ENCODE data around the gene ZNF574.

The ZNF574 gene

GRCh38 chr19:42111384-42111783, 35.4 kb downstream of the ZNF574 start:
- no peak for DNase-seq (ENCODE audit: low read depth)
- TF ChIP-seq CTCF (IDR thresholded peaks at IDR 0.05; ENCODE audit: control insufficient read depth, extremely low read depth, insufficient read depth) = no peak
- H3K4me3 ChIP-seq (ENCODE audit: low read depth, low read length) = no peak overlapping the region

DNA sequence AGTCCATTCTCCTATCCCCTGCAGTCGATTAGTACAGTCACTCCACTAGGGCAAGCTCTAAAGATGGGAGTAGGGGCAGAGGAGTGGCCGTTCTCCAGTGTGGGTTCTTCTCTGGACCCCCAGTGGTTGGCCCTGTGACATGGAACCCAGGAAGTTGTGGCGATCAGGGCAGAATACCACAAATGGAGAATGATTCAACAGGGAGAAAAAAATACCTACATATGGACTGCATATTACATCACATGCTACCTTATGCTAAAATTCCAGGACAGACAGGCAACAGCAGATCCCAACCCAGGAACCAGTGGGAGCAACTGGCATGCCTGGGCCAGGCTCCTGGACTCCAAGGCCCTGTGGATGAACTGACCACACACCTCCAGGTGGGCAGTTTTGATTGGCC, 35.8 kb downstream of the ZNF574 start:
- no peak overlapping the region for H3K4me3 ChIP-seq (ENCODE audit: low read depth, low read length)
- DNase-seq (ENCODE audit: low read depth) = no peak
- no peak for TF ChIP-seq CTCF (IDR thresholded peaks at IDR 0.05; ENCODE audit: control insufficient read depth, extremely low read depth, insufficient read depth)

GRCh38 chr19:42113641-42114348, 37.8 kb downstream of the ZNF574 start:
- no peak overlapping the region for H3K4me3 ChIP-seq (ENCODE audit: low read depth, low read length)
- DNase-seq (ENCODE audit: low read depth) = no peak
- no peak for TF ChIP-seq CTCF (IDR thresholded peaks at IDR 0.05; ENCODE audit: control insufficient read depth, extremely low read depth, insufficient read depth)

DNA sequence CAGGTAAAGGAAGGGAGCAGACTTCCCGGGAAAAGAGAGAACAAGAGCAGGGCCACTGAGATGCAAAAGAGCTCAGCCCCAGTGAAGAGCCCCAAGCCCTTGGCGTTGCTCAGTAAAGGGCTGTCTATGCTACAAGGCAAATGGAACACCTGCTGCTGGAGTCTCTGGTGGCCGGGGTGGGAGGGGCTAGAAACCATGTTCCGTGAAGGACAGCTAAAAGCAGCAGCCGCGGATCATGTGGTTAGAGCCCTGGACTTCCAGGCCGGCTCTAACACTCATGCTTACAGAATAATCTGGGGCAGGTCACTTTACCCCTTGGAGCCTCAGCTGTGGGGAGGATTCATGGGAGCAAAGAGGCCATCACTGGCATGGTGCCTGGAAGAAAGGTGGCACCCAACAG, 38.4 kb downstream of the ZNF574 start:
- no peak overlapping the region for H3K4me3 ChIP-seq (ENCODE audit: low read depth, low read length)
- no peak for TF ChIP-seq CTCF (IDR thresholded peaks at IDR 0.05; ENCODE audit: control insufficient read depth, extremely low read depth, insufficient read depth)
- no peak for DNase-seq (ENCODE audit: low read depth)

DNA sequence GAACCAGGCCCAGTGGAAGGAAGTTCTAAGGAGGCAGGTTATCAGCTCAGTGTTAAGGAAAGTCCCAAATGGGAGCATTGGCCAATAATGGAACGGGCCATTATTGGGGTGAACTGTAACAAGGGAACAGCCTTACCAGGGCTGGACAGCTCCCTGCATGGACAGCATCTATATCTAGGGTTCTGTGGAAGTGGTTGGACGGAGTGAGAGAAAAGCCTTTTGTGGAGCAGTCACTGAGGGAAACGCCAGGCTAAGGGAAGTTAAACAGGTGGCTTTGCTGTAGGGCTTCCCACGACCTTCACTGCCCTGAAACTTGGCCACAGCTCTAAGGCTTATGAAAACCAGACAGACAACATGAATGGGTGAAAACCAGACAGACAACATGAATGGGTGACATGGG, 39.3 kb downstream of the ZNF574 start:
- TF ChIP-seq CTCF (IDR thresholded peaks at IDR 0.05; ENCODE audit: control insufficient read depth, extremely low read depth, insufficient read depth) = no peak
- DNase-seq (ENCODE audit: low read depth) = no peak
- H3K4me3 ChIP-seq (ENCODE audit: low read depth, low read length) = no peak overlapping the region

GRCh38 chr19:42115705-42116104, 39.7 kb downstream of the ZNF574 start:
- DNase-seq (ENCODE audit: low read depth) = no peak
- no peak for TF ChIP-seq CTCF (IDR thresholded peaks at IDR 0.05; ENCODE audit: control insufficient read depth, extremely low read depth, insufficient read depth)
- H3K4me3 ChIP-seq (ENCODE audit: low read depth, low read length) = no peak overlapping the region

Data from LNCaP clone FGC (cell line).